NCI-H146 treated with DMSO at 0.1 percent for 48 hours (cell line): ENCODE data around the gene SLC15A2.
"Not testable (repeated sequence)": the region's sequence is repeated elsewhere in the genome, so short reads cannot be mapped to it uniquely, and the experiment has no call there.

Experiments
- DNase-seq: peaks from one replicate; lab custom pipeline; 2025; ENCODE audit not compliant: unreplicated experiment; lab: John Stamatoyannopoulos, UW

SLC15A2 gene, protein sequence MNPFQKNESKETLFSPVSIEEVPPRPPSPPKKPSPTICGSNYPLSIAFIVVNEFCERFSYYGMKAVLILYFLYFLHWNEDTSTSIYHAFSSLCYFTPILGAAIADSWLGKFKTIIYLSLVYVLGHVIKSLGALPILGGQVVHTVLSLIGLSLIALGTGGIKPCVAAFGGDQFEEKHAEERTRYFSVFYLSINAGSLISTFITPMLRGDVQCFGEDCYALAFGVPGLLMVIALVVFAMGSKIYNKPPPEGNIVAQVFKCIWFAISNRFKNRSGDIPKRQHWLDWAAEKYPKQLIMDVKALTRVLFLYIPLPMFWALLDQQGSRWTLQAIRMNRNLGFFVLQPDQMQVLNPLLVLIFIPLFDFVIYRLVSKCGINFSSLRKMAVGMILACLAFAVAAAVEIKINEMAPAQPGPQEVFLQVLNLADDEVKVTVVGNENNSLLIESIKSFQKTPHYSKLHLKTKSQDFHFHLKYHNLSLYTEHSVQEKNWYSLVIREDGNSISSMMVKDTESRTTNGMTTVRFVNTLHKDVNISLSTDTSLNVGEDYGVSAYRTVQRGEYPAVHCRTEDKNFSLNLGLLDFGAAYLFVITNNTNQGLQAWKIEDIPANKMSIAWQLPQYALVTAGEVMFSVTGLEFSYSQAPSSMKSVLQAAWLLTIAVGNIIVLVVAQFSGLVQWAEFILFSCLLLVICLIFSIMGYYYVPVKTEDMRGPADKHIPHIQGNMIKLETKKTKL

DNA sequence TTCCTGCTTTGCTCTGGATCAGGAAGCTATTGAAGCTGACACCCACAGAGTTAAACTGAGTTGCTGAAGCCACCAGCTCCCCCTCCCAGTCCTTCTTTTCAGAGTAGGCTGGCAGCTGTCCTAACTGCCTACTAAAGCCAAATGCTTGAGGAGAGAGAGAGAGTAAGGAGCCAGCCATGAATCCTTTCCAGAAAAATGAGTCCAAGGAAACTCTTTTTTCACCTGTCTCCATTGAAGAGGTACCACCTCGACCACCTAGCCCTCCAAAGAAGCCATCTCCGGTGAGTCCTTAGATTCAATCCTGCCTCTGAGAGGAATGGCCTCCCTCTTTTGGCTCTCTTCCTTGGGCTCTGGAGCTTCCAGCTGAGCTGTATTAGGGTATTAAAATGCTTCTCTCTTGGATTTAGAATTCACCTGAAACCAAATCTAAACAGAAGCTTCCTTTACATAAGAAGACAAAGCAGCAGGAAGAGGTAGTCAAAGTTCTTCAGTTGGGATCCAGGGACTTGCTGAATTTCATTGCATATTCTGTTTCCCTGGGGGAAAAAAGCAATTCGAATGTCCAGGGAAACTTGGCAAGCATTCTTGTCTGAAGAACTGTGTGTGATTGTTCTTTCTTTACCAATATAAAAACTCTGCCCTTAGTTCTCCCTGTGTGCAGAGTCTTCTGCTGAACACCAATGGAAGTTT lies at the start of gene SLC15A2:
TSS of gene SLC15A2 (plus strand) at position 101 of the 690 bp plus-strand sequence. CDS start at position 177, 76 bp downstream.
- DNase-seq, result no peak

DNA sequence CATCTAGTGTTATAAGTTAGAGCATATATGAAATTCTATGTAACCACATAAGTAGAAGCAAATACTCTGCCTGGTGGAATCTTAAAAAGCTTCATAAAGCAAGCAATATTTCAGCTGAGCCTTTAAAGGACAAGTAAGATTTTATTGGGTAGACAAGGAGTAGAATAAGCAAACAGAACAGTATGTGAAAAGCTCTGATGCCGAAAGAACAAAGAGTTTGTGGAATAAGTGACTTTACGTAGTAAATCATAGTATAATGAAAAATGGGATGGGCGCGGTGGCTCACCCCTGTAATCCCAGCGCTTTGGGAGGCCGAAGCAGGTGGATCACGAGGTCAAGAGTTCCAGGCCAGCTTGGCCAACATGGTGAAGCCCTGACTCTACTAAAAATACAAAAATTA lies 49.3 kb upstream of the SLC15A2 start:
- no peak for DNase-seq

DNA sequence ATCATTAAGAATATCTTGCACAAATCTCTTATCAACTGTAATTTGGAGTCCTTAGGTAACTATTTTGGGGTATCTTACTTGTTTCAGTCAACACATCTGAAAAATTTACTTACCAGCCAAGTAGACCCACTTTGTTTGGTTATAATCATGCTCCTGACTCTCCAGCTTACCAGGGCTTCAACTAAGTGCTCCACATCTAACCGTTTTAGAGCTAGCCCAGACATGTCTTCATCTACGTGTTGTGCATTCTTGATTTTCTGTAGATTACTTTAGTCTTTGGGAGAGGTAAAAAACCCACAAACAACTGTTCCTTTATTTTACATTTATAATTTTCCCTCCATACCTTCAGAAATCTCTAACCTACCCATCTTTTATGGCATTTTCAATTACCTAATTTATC lies 41.9 kb upstream of the SLC15A2 start:
- no peak for DNase-seq

DNA sequence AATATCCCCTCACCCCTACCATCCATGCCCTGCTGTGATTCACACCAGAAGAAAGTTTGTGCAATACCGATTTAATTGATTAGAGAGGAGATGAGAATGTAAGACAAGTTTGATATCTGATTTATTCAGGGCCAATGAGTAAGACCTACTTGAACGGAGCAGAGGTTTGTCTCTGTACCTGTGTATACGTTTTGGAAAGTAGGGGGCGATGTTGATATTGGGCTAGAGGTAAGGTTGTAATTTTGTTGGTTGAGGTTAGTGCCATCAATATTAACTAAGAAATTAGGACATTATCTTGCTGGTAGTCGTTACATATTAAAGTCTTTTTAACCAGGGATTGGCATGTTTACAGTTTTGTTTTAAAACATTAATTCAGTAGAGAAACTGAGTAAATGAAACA lies 38.6 kb upstream of the SLC15A2 start:
- no peak for DNase-seq

DNA sequence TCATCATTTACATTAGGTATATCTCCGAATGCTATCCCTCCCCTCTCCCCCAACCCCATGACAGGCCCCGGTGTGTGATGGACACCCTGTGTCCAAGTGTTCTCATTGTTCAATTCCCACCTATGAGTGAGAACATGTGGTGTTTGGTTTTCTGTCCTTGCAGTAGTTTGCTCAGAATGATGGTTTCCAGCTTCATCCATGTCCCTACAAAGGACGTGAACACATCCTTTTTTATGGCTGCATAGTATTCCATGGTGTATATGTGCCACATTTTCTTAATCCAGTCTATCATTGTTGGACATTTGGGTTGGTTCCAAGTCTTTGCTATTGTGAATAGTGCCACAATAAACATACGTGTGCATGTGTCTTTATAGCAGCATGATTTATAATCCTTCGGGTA lies 36.4 kb upstream of the SLC15A2 start:
- DNase-seq, result not testable (repeated sequence)

DNA sequence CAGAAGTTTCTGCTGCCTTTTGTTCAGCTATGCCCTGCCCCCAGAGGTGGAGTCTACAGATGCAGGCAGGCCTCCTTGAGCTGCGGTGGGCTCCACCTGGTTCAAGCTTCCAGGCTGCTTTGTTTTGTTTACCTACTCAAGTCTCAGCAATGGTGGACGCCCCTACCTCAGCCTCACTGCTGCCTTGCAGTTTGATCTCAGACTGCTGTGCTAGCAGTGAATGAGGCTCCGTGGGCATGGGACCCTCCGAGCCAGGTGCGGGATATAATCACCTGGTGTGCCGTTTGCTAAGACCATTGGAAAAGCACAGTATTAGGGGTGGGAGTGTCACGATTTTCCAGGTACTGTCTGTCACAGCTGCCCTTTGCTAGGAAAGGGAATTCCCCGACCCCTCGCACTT lies 31.0 kb upstream of the SLC15A2 start:
- not testable (repeated sequence) for DNase-seq

DNA sequence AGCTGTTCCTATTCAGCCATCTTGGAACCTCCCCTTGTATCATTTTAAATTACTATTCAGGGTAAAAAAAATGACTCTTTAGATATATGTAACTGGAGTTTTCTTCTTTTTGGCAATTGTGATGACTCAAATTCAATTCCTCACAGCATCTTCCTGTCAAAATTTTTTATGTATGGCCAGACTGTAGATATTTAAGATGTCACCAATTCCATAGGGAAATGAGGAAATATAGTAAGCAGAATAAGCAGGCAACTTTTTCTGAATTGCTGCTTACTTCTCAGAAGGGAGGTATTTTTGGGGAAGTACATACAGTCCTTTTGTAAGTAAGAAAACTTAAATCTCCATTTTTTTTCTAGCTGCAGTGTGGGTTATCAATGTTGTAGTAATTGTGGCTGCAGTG lies 30.4 kb upstream of the SLC15A2 start:
- no peak for DNase-seq

DNA sequence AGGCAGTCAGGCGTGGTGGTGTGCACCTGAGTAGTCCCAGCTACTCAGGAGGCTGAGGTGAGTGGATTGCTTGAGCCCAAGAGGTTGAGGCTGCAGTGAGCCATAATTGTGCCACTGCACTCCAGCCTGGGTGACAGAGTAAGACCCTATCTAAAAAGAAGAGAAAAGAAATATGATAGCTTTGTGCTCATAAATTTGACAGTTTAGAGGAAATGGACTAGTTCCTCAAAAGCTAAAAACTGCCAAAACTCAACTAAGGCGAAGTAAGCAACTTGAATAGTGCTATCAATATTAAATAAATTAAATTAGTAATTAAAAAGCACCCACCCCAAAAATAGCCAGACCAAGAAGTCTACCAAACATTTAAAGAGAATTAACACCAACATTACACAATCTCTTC lies 24.5 kb upstream of the SLC15A2 start:
- DNase-seq, result no peak

DNA sequence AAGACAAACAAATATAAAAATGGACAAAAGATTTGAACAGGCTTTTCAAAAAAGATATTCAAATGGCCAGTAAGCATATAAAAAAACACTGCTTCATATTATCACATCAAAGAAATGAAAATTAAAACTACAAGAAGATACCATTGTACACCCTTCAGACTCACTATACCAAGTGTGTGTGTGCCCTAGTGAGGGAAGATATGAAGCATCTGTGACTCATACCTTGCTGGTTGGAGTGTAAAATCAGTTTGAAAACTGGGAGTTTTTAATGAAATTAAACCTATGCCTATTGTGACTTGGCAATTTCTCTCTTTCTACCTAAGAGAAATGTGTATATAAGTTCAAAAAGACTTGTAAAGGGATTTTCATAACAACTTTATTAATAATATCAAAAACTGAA lies 23.5 kb upstream of the SLC15A2 start:
- no peak for DNase-seq

DNA sequence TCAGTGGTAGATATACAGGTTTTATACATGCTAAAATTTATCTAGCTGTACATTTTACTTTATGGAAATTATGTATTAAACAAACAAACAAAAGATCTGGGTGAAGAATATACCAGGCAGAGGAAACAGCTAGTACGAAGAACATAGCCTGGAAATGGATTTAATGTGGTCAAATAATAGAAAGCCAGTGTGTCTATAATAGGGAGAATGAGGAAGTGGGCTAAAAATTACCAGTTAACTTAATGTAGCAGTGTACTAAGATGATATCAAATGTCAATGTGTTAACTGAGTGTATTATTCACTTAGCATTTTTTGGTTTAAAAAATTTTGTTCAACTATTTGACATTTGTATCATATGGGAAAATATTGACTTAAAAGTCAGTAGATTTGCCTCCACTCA lies 22.8 kb upstream of the SLC15A2 start:
- DNase-seq, result no peak

DNA sequence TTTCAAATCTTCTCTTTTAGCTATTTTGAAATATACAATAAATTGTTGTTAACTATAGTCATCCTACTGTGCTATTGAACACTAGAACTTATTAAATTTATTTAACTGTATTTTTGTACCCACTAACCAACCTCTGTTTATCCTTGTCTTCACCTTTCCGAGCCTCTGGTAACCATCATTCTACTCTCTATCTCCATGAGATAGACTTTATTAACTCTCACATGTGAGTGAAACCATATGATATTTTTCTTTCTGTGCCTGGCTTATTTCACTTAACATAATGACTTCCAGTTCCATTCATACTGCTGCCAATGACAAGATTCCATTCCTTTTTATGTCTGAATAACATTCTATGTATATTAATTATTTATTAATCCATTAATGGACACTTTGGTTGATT lies 15.8 kb upstream of the SLC15A2 start:
- no peak for DNase-seq

DNA sequence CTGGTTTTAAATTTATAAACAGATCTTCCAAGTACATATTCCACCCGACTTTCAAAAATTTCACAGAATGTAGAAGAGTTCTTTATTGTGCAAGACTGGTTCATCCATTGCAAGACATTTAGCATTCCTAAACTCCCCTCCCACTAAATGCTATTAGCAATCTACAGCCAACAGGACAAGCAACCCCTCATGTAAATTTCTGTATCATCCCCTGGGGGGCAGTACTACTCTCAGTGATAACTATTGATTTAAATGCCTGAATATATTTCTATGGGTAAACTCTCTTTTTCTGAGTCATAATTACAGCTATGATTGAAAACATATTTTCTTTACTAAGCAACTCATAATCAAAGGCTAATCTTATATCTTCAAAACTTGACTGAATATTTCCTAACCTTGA lies 10.7 kb upstream of the SLC15A2 start:
- DNase-seq, result peak; percentile 16

DNA sequence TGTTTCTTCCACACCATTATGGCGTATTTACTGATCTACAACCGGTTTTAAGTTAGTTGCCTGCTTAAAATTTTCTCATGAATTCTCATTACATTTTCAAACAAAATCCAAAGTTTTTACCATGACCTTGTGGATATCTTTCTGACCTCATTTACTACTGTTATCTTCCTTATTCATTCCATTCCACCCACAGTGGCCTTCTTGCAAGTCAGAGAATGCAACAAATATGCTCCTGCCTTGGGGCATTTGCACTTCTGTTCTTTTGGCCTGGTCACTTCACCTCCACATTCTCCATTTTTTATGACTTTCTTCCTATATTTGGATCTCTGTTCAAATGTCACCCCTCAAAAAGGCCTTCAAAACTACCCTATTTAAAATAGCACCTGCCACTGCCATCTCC lies 8.8 kb upstream of the SLC15A2 start:
- DNase-seq, result no peak

DNA sequence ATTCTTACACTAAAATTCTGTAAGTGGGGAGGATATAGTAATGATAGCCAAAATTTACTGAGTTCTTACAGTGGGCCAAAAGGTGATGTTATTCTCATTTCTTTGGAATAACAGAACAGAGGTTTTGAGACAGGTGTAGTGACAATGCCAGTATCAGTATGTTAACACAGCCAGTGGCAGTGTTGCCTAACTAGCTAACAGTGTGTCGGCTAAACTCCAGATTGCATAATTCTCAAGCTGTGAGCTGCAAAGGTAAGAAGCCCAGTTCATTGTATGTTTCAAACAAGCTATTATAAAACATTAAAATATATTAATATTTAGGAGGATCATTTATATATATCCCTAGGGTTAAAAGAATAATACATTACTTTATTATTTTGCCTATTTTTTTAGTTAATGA lies 920 bp downstream of the SLC15A2 start:
- DNase-seq, result no peak

DNA sequence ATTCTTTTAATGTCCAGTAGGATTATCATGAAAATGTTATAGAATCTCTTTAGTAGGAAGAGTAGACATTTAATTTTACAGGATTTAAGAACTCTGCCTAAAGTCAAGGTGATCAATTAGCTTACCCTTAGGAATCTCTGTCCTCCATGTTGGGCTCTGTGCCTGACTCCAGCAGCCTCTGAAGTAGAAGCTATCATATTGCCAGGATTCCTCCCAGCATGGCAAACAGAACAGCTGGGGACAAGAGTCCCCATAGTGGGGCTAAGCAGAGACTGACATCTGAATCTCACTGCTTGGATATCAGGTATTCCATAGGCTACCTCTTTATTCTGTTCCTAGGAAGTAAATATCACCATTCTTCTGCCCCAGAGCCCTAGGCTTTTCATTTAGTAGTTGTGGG lies 1.5 kb downstream of the SLC15A2 start:
- no peak for DNase-seq

DNA sequence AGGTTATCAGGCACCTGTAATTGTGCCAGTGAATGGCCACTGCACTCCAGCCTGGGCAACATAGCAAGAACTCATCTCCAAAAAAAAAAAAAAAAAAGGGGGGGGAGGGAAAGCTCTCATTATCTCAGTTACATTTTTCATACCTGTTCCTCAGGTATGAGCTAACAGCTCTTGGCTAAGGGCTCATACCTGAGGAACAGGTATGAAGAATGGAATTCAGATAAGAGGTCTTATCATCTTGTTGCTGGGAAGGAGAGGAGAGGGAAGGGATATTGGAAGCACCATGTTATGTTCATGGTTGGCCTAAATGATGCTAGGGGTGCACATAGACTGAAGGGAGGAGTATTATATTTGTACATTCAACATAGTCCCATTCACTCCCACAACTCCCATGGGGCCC lies 2.6 kb downstream of the SLC15A2 start:
- no peak for DNase-seq

DNA sequence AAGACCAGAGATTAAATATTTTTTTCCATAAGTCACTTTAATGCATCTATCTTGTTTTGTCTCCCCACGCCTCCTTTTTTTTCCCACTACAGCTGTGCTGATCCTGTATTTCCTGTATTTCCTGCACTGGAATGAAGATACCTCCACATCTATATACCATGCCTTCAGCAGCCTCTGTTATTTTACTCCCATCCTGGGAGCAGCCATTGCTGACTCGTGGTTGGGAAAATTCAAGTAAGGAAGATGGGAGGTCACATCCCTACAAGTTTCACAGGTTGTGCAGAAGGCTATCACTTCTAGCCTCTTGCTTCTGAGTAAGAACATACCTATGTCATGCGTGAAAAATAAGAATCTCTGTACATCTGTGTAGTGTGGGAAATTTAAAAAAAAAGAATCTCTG lies 3.1 kb downstream of the SLC15A2 start:
- DNase-seq, result no peak

DNA sequence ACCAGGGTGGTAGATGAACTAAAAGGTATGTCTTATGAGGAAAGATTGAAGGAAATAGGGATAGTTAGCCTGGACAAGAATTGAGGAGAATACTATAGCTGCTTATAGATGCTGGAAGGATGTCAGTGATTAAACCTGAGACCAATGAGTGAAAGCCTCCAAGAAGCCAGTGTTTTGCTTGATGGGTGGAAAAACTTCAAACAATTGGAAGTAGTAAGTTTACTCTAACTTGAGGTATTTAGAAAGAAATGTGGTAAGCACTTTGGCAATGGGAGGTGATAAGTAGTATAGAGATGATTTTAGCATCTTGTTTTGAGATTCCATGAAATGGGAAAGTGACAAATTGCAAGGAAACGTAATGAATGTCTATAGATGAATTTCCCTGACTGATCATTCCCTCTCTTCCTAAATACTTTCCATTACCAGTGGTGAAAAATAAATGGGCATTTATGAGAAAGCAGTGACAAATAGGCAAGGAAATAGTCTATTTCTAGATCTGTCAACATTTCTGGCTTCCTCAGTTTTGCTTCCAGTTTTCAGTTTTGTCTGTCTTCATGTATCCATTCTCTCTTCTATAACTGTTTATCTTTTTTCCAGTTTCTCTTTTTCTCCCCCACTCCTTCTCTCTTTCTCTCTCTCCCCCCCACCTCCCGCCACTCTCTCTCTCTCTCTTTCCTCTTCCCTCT lies 19.2 kb downstream of the SLC15A2 start:
- DNase-seq, result no peak

DNA sequence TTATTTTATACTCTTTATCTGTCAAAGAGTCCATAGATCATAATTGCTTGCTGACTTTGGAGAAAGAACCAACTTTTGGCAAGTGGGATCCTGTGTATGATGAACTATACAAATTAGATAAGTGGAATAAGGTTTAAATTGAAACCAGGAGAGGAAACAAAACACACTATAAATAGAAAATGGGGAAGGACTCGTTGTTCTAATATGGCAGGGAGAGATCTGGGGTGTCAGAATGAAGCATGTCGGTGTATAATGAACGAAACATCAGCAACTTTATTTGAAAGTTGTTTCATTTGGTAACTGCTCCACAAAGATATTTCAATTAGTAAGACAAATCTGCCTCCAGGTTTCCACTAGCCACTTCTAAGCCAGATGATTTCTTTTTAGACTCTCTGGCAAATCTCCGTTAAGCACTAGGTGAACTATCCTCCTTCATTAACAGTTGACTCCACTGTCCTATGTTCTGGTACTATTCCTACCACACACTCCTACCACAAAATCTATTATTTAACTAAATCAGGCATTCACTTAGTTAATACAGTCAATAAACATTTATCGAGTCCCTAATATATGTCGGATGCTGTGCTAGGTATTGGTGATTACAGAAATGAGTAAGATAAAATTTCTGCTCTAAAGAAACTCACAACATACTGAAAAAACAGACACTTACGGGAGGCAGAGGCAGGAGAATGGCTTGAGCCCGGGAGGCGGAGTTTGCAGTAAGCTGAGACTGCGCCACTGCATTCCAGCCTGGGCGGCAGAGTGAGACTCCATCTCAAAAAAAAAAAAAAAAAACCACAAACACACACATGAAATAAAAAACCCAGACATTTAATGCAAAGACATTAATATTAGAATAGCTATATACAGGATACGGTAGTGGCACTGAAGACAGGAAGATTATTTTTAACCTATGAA lies 20.1 kb downstream of the SLC15A2 start:
- DNase-seq, result no peak

DNA sequence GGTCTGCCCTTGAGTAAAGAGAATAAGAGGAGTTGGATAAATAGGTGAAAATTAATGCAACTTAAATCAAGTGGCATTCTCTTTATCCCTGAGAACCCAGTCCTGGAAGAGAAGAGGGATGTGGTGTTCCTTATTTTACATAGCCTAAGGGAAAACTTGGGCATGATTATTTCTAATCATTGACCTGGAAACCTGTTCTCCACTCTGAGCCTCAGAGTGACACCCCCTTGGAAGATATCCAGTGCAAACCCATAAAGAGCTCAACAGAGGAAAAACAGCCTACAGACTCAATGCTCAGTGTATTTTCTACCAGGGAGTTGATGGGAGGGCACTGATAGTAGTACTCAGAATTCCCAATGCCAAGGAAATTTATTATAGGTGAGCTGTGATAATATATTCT lies 22.0 kb downstream of the SLC15A2 start:
- DNase-seq, result no peak
